CD4-positive, alpha-beta T cell treated with Interleukin-2 at 100 ng/mL for 4 hours (primary cell): Measurements from ENCODE around the gene OR4C11.

Source experiments
- DNase-seq: peaks from one replicate; pipeline ENCODE4 v3.0.0-alpha.2; 2020; ENCODE audit warnings: low spot score

OR4C11 gene, protein sequence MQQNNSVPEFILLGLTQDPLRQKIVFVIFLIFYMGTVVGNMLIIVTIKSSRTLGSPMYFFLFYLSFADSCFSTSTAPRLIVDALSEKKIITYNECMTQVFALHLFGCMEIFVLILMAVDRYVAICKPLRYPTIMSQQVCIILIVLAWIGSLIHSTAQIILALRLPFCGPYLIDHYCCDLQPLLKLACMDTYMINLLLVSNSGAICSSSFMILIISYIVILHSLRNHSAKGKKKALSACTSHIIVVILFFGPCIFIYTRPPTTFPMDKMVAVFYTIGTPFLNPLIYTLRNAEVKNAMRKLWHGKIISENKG

DNA sequence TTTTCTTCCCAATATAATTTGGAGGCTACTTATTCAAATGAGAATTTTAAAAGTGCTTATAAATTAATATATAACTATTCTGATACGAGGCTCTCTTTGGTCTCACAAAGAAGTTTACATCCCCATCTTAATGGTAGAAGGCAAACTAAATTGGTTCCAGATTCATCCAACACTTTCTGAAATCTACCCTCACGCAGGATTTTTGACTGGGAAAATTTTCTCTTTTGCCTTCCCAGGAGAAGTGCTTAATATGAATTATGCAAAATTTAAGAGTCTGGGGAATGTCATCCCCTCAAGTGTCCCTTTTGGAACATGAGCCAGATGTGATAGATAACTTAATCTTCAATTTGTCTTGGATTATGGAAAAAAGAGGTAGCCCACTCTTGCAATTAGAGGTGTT is at the start of gene OR4C11:
Gene OR4C11 (minus strand): TSS at position 101 of the 400 bp plus-strand sequence. CDS start 3,272 bp downstream, outside the sequence.
- DNase-seq: no peak

DNA sequence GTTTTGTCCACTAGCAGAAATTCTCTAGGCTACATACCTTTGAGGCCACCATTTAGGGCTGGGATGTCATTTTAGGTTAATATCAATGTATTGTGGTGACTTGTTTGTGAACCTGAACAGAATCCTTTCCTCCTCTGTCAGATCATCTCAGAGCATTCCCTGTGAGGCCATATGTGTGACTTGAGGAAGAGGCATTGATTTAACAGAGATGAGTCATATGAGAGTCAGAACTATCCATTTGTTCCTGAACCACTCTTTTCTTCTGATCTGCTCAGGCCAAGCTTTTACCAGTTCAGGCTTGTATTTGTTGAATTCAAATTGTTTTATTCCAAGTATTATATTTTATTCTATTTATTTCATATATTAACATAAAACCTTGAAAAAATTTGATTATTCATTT is 47.7 kb upstream of the OR4C11 start:
- no peak for DNase-seq

DNA sequence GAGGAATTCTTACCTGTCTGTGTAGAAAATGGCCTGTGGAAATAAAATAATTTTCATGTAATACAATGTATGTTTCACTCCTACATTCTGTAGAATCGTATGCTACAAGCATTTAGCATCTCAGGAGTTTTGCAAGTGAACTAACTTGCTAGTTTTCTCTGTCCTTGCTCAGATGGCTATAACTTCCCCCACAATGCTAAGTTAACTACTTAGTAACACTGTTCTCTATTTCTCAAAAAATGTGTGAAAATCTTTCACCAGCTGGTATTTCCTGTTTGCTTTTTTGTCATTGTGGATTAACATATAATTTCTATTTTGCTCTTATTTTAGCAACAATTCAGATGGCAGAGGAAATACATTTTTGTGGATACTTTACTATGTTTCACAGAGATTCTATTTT is 45.1 kb upstream of the OR4C11 start:
- DNase-seq: no peak

DNA sequence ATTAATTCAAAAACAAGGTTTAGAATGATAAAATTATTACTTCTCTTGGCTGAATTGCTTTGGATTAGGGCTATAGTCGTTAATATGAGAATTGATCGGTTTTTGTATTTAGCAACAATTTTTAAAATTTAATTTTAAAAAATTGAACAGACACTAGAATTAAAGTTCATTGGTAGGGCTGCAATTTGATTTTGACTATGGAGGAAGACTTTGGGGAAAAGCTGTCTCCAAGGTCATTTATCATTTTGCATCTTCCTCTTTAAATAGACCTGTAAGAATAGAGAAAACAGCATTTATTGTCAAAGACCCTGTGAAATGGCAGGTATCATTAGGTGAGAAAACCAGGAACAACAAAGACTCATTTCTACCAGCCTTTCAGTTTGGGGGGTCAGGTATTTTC is 40.6 kb upstream of the OR4C11 start, which contains the start of gene OR4S2:
Gene OR4S2 (plus strand): TSS at position 301 of the 400 bp plus-strand sequence. CDS start 2,577 bp downstream, outside the sequence.
- DNase-seq: no peak

DNA sequence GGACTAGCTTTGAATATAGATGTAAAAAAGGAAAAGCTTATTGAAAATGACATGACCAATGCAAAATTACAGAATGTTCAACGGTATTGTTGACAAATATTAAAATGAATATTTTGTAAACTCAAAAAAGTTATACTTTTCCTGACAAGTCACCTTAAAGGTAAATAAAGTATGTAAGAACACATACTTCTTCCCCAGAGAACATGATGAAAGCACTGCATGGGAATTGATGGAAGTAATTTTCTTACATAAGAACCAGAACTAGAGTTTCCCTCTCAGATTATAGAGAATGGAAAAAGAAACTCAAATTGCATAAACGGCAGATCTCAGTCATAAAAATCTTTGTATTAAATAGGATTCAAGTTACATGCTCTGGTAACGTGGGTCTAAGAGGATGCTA is 27.4 kb upstream of the OR4C11 start, which contains the start of gene OR4P4:
Gene OR4P4 (plus strand): TSS at position 301 of the 400 bp plus-strand sequence.
- no peak for DNase-seq

DNA sequence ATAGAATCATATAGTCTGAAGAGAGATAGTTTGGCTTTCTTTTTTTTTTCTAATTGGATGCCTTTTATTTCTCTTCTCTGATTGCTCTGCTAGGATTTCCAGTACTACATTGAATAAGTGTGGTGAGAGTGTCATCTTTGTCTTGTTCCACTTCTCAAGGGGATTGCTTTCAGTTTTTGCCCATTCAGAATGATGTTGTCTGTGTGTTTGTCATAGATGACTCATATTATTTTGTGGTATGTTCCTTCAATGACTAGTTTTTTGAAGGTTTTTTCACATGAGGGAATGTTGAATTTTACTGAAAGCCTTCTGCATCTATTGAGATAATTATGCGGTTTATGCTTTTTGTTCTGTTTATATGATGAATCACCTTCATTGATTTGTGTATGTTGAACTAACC is 17.1 kb upstream of the OR4C11 start:
- DNase-seq: no peak

DNA sequence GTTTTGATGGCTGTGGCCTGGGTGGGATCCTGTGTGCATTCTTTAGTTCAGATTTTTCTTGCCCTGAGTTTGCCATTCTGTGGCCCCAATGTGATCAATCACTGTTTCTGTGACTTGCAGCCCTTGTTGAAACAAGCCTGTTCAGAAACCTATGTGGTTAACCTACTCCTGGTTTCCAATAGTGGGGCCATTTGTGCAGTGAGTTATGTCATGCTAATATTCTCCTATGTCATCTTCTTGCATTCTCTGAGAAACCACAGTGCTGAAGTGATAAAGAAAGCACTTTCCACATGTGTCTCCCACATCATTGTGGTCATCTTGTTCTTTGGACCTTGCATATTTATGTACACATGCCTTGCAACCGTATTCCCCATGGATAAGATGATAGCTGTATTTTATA is 34.9 kb downstream of the OR4C11 start:
- DNase-seq: no peak

DNA sequence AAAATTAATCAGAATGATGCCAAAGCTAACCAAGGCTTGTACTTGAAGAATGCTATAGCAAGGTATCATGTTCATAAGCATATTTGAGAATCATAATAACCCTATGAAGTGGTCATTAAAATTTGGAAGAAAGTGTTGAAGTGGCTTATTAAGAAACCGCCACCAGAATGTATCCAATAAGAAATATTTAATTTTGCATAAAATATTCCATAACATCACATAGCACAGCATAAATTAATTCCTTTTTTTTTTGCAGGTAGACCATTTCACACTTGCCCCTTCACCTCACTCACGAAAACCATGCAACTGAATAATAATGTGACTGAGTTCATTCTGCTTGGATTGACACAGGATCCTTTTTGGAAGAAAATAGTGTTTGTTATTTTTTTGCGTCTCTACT is 35.6 kb downstream of the OR4C11 start, which contains the start of gene OR4C16:
Gene OR4C16 (plus strand): TSS at position 301 of the 400 bp plus-strand sequence. CDS start 0 bp downstream, at position 301.
- DNase-seq: no peak

DNA sequence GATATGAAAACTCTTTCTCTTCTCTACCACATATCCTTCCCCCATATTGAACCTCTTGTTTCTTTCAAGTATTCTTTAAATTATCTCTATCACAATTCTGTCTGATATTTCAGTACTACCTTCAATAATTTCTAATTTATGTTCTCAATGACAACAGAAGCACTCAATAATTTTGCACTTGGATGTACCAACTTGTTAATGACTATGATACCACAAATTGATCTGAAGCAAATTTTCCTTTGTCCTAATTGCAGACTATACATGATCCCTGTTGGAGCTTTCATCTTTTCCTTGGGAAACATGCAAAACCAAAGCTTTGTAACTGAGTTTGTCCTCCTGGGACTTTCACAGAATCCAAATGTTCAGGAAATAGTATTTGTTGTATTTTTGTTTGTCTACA is 53.3 kb downstream of the OR4C11 start, which contains the start of gene OR4C15:
Gene OR4C15 (plus strand): TSS at position 301 of the 400 bp plus-strand sequence. CDS start 0 bp downstream, at position 301.
- DNase-seq: no peak
